Measurements from ENCODE around the gene DUSP22. TPM values are rescaled to one million over a fixed set of nuclear protein-coding genes. Genes with fewer than 3 reads are reported as not detected.

Gene DUSP22
- total and polyA plus RNA-seq, 3 experiments from 2014 or later = 24.4 to 38.5 (median 25.3) TPM

DNA sequence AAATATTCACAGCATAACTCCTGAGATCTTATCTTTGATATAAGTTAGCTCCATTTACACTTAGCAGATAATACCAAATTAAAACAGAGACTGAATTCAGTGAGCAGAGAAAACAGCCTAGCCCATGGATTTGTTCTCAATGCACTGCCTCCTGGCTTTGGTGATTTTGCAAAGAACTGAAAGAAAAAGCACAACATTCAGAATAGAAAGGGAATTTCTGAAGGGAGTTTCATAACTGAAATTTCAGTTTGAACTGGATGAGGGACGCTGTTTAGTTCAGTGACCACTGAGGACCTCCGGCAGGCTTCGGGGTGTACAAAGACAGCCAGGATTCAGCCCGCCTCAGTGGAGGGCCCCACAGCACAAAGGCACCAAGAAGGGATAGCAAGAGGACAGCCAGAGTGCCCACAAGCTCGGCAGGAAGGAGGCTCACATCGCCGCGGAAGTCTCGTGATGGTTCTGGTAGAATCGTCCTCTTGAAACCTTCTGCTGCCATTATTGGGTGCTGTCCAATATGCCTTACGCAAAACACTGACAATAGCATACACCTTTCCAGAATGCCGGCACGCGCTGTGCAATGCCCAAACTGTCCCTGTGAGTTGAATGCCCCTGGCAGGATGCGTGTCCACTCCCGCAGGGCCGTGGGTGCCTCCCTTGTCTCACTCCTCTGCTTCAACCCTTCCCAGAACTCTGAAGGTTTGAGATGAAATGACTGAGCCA is 89.6 kb downstream of the DUSP22 start:
- Mint-ChIP-seq H3K27me3 (peaks cover 4 to 49% of the 10 kb centered on the region in 2 donors), H3K9me3 (peaks cover 0 to 3% (median 2%) of the 10 kb centered on the region in 5 donors), H3K4me1 (peaks cover 0 to 6% (median 3%) of the 10 kb centered on the region in 3 donors), H3K4me3 (no peak overlapping the region), H3K27ac (no peak overlapping the region), H3K36me3 (no peaks in the 10 kb centered on the region)
- POLR2A ChIA-PET = no interaction called here
- no peak for DNase-seq
- Histone ChIP-seq H3K27ac (ENCODE audit: low read depth, low read length) (no peak overlapping the region), H3K27me3 (ENCODE audit: insufficient read depth, low read length, poor library complexity, severe bottlenecking) (no peaks in the 10 kb centered on the region), H3K36me3 (ENCODE audit: insufficient read depth, low read length) (no peaks in the 10 kb centered on the region), H3K9me3 (ENCODE audit: low read length) (no peaks in the 10 kb centered on the region), H3K4me3 (ENCODE audit: low read length) (no peak overlapping the region), H3K4me1 (ENCODE audit: insufficient read depth, low read length) (no peaks in the 10 kb centered on the region)
- CTCF ChIA-PET = no interaction called here

- peaks cover 0 to 6% (median 0%) of the 10 kb centered on the region in 3 donors for H3K4me1 Mint-ChIP-seq
These were observed 90.9 kb downstream of the DUSP22 start for GRCh38 chr6:382883-383810.

DNA sequence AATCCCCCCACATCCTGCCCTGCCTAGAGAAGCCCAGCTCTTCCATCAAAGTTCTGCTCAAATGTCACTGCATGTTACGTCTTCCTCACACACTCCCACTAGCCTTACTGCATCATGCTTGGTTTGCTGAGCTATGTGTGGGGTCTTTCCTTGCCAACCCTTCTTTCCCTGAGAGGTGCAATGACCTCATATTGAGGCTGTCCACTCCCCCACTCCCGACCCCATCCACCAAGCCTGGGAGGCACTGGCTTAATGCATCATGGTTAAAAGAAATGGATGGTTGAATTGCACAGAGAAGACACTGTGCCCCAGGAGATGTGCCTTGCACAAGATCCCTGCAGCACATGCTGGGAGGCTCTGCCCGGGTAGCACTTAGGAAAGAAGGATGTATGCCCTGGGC is 91.6 kb downstream of the DUSP22 start:
- Histone ChIP-seq H3K27me3 (ENCODE audit: insufficient read depth, low read length, poor library complexity, severe bottlenecking) (no peaks in the 10 kb centered on the region), H3K36me3 (ENCODE audit: insufficient read depth, low read length) (no peaks in the 10 kb centered on the region), H3K9me3 (ENCODE audit: low read length) (no peaks in the 10 kb centered on the region), H3K27ac (ENCODE audit: low read depth, low read length) (no peak overlapping the region), H3K4me3 (ENCODE audit: low read length) (no peak overlapping the region), H3K4me1 (ENCODE audit: insufficient read depth, low read length) (no peaks in the 10 kb centered on the region)
- H3K9me3 Mint-ChIP-seq = peaks cover 0 to 3% (median 2%) of the 10 kb centered on the region in 5 donors
- H3K36me3 Mint-ChIP-seq = no peaks in the 10 kb centered on the region
- H3K4me3 Mint-ChIP-seq = no peak overlapping the region
- no peak for DNase-seq
- H3K27ac Mint-ChIP-seq = no peak overlapping the region
- ChIA-PET CTCF (interaction anchor here (1.1 kb wide), 1 partner anchor 195 kb away, joined by 3 read pairs; no protein-coding TSS in a partner anchor), POLR2A (no interaction called here)
- H3K27me3 Mint-ChIP-seq = peaks cover 6 to 45% of the 10 kb centered on the region in 2 donors
- H3K4me1 Mint-ChIP-seq = peaks cover 0 to 6% (median 0%) of the 10 kb centered on the region in 3 donors

More at GRCh38 chr6:382883-383810, 90.9 kb downstream of the DUSP22 start:
- no peak for DNase-seq
- no peaks in the 10 kb centered on the region for H3K36me3 Mint-ChIP-seq
- CTCF ChIA-PET = interaction anchor here (1.1 kb wide), 1 partner anchor 194 kb away, joined by 3 read pairs; no protein-coding TSS in a partner anchor
- Histone ChIP-seq H3K36me3 (ENCODE audit: insufficient read depth, low read length) (no peaks in the 10 kb centered on the region), H3K9me3 (ENCODE audit: low read length) (no peaks in the 10 kb centered on the region), H3K4me1 (ENCODE audit: insufficient read depth, low read length) (no peaks in the 10 kb centered on the region), H3K27ac (ENCODE audit: low read depth, low read length) (no peak overlapping the region), H3K27me3 (ENCODE audit: insufficient read depth, low read length, poor library complexity, severe bottlenecking) (no peaks in the 10 kb centered on the region), H3K4me3 (ENCODE audit: low read length) (no peak overlapping the region)
- no peak overlapping the region for H3K27ac Mint-ChIP-seq
- POLR2A ChIA-PET = no interaction called here
- peaks cover 0 to 3% (median 2%) of the 10 kb centered on the region in 5 donors for H3K9me3 Mint-ChIP-seq
- H3K4me3 Mint-ChIP-seq = no peak overlapping the region
- H3K27me3 Mint-ChIP-seq = peaks cover 3 to 48% of the 10 kb centered on the region in 2 donors

GRCh38 chr6:384898-385297 is 92.6 kb downstream of the DUSP22 start:
- Mint-ChIP-seq H3K4me3 (no peak overlapping the region), H3K4me1 (peaks cover 8 to 9% (median 9%) of the 10 kb centered on the region in 3 donors), H3K36me3 (no peaks in the 10 kb centered on the region), H3K9me3 (peaks cover 0 to 3% (median 2%) of the 10 kb centered on the region in 5 donors), H3K27ac (no peak overlapping the region), H3K27me3 (peaks cover 4 to 45% of the 10 kb centered on the region in 2 donors)
- ChIA-PET POLR2A (no interaction called here), CTCF (no interaction called here)
- H3K36me3 ChIP-seq (ENCODE audit: insufficient read depth, low read length) = no peaks in the 10 kb centered on the region
- no peak overlapping the region for H3K4me3 ChIP-seq (ENCODE audit: low read length)
- H3K4me1 ChIP-seq (ENCODE audit: insufficient read depth, low read length) = peaks cover 9% of the 10 kb centered on the region
- H3K27ac ChIP-seq (ENCODE audit: low read depth, low read length) = no peak overlapping the region
- no peaks in the 10 kb centered on the region for H3K9me3 ChIP-seq (ENCODE audit: low read length)
- no peak for DNase-seq
- no peaks in the 10 kb centered on the region for H3K27me3 ChIP-seq (ENCODE audit: insufficient read depth, low read length, poor library complexity, severe bottlenecking)

GRCh38 chr6:385614-386013 is 93.3 kb downstream of the DUSP22 start:
- CTCF ChIA-PET = no interaction called here
- POLR2A ChIA-PET = no interaction called here
- no peak overlapping the region for H3K27ac Mint-ChIP-seq

GRCh38 chr6:386688-387266 is 94.5 kb downstream of the DUSP22 start:
- POLR2A ChIA-PET = no interaction called here

More at GRCh38 chr6:385614-386013, 93.3 kb downstream of the DUSP22 start:
- DNase-seq = no peak
- no peak overlapping the region for H3K4me3 ChIP-seq (ENCODE audit: low read length)
- peaks cover 0 to 2% (median 0%) of the 10 kb centered on the region in 5 donors for H3K9me3 Mint-ChIP-seq
- H3K4me3 Mint-ChIP-seq = no peak overlapping the region
- no peaks in the 10 kb centered on the region for H3K36me3 Mint-ChIP-seq
- no peaks in the 10 kb centered on the region for H3K9me3 ChIP-seq (ENCODE audit: low read length)
- H3K4me1 Mint-ChIP-seq = peaks cover 11 to 15% (median 14%) of the 10 kb centered on the region in 3 donors
- peaks cover 4 to 39% of the 10 kb centered on the region in 2 donors for H3K27me3 Mint-ChIP-seq
- H3K36me3 ChIP-seq (ENCODE audit: insufficient read depth, low read length) = no peaks in the 10 kb centered on the region
- H3K27me3 ChIP-seq (ENCODE audit: insufficient read depth, low read length, poor library complexity, severe bottlenecking) = no peaks in the 10 kb centered on the region
- no peak overlapping the region for H3K27ac ChIP-seq (ENCODE audit: low read depth, low read length)
- H3K4me1 ChIP-seq (ENCODE audit: insufficient read depth, low read length) = peaks cover 15% of the 10 kb centered on the region

DNA sequence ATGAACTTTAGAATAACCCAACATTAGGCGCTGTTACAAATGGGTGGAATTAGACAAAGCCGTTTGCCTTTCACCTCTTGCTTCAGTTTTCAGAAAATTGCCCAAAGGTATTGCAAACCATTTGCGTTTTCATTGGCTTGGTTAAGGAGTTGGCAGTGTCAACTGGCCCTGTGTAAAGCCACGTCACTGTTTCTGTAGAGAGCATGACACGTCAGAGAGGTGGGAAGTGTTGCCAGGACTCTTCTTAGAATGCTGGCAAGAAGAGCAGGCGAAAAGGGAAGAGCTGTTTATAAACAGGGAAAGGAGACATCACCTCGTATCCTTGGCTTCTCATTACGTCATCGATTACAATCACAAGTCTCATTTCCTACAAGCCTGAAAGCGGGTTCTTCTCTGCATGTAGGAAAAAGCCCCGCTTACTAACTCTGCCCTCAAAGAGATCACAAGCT is 95.0 kb downstream of the DUSP22 start:
- ChIA-PET CTCF (interaction anchor here (0.7 to 1.1 kb wide), 2 partner anchors 199 to 375 kb away, joined by 3 read pairs; no protein-coding TSS in a partner anchor), POLR2A (no interaction called here)
- Histone ChIP-seq H3K9me3 (ENCODE audit: low read length) (no peaks in the 10 kb centered on the region), H3K4me1 (ENCODE audit: insufficient read depth, low read length) (peaks cover 21% of the 10 kb centered on the region), H3K27me3 (ENCODE audit: insufficient read depth, low read length, poor library complexity, severe bottlenecking) (no peaks in the 10 kb centered on the region), H3K27ac (ENCODE audit: low read depth, low read length) (no peak overlapping the region), H3K36me3 (ENCODE audit: insufficient read depth, low read length) (no peaks in the 10 kb centered on the region), H3K4me3 (ENCODE audit: low read length) (no peak overlapping the region)
- Mint-ChIP-seq H3K27me3 (peaks cover 8 to 25% of the 10 kb centered on the region in 2 donors), H3K4me3 (peak overlapping the region in 1 of 7 donors; percentile 25), H3K9me3 (no peaks in the 10 kb centered on the region), H3K4me1 (peaks cover 18 to 22% (median 20%) of the 10 kb centered on the region in 3 donors), H3K27ac (peak overlapping the region in 1 of 8 donors; percentile 15), H3K36me3 (peaks cover 0 to 5% (median 0%) of the 10 kb centered on the region in 3 donors)
- DNase-seq = no peak

More at GRCh38 chr6:386688-387266, 94.5 kb downstream of the DUSP22 start:
- no peak overlapping the region for H3K4me3 Mint-ChIP-seq
- H3K4me1 Mint-ChIP-seq = peaks cover 18 to 22% (median 20%) of the 10 kb centered on the region in 3 donors
- no peak overlapping the region for H3K27ac ChIP-seq (ENCODE audit: low read depth, low read length)
- no peaks in the 10 kb centered on the region for H3K27me3 ChIP-seq (ENCODE audit: insufficient read depth, low read length, poor library complexity, severe bottlenecking)
- no peaks in the 10 kb centered on the region for H3K9me3 ChIP-seq (ENCODE audit: low read length)
- no peak overlapping the region for H3K27ac Mint-ChIP-seq
- no peak overlapping the region for H3K4me3 ChIP-seq (ENCODE audit: low read length)
- H3K27me3 Mint-ChIP-seq = peaks cover 8 to 30% of the 10 kb centered on the region in 2 donors
- CTCF ChIA-PET = no interaction called here
- peaks cover 0 to 5% (median 0%) of the 10 kb centered on the region in 3 donors for H3K36me3 Mint-ChIP-seq
- H3K36me3 ChIP-seq (ENCODE audit: insufficient read depth, low read length) = no peaks in the 10 kb centered on the region
- peaks cover 21% of the 10 kb centered on the region for H3K4me1 ChIP-seq (ENCODE audit: insufficient read depth, low read length)
- no peak for DNase-seq
- peaks cover 0 to 2% (median 0%) of the 10 kb centered on the region in 5 donors for H3K9me3 Mint-ChIP-seq
